WERI-Rb-1 (cell line): ENCODE measurements around the gene GPN1.

Source experiments
- DNase-seq: peaks from one replicate; pipeline ENCODE4 v3.0.0-alpha.2; 2020
- H3K27ac ChIP-seq: fragments of 250-450 bp; sonication (Bioruptor Pico); 2 replicates; pipeline ENCODE4 v1.5.1; 2020; ENCODE audit warnings: mild to moderate bottlenecking, moderate library complexity
- H3K27me3 ChIP-seq: fragments of 250-450 bp; sonication (Bioruptor Pico); 2 replicates; pipeline ENCODE4 v1.5.1; 2021; ENCODE audit warnings: mild to moderate bottlenecking, low read depth, moderate library complexity; ENCODE audit not compliant: insufficient read depth, severe bottlenecking
- H3K36me3 ChIP-seq: fragments of 250-450 bp; sonication (Bioruptor Pico); 2 replicates; pipeline ENCODE4 v1.5.1; 2020; ENCODE audit warnings: mild to moderate bottlenecking, moderate library complexity
- H3K4me3 ChIP-seq: 2 replicates; pipeline ENCODE4 v1.5.1; 2011; ENCODE audit warnings: low read depth, mild to moderate bottlenecking, control low read depth, low read length
- H3K9me3 ChIP-seq: fragments of 250-450 bp; sonication (Bioruptor Pico); 2 replicates; pipeline ENCODE4 v1.5.1; 2021; ENCODE audit warnings: mild to moderate bottlenecking, moderate library complexity; ENCODE audit not compliant: severe bottlenecking
- TF ChIP-seq, protein P1 (sequence below): IDR thresholded peaks from 2 replicates; pipeline ENCODE4 v1.5.1; 2011; ENCODE audit warnings: low read depth, mild to moderate bottlenecking, control low read depth, inconsistent platforms, low read length

Gene GPN1

DNA sequence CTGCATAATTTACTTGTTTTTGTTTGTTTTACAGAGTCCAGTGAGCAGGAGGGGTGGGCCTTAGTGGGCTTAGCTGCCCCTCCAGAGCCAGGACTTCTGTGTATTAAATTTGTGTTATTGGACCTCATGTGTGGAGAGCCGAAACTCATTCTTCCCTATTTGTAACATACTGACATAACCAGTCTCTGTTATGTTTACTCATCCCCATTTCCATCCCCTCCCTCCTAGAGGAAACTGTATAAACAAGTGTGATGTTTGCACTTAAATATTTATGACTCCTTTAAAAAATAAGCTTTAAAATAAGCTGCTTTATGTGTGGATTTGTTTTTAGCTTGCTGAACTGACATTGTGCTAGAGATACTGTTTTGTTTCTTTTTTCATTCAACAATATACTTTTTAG, 32.2 kb upstream of the GPN1 start:
- TF ChIP-seq, protein P1, sequence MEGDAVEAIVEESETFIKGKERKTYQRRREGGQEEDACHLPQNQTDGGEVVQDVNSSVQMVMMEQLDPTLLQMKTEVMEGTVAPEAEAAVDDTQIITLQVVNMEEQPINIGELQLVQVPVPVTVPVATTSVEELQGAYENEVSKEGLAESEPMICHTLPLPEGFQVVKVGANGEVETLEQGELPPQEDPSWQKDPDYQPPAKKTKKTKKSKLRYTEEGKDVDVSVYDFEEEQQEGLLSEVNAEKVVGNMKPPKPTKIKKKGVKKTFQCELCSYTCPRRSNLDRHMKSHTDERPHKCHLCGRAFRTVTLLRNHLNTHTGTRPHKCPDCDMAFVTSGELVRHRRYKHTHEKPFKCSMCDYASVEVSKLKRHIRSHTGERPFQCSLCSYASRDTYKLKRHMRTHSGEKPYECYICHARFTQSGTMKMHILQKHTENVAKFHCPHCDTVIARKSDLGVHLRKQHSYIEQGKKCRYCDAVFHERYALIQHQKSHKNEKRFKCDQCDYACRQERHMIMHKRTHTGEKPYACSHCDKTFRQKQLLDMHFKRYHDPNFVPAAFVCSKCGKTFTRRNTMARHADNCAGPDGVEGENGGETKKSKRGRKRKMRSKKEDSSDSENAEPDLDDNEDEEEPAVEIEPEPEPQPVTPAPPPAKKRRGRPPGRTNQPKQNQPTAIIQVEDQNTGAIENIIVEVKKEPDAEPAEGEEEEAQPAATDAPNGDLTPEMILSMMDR, result no peak

DNA sequence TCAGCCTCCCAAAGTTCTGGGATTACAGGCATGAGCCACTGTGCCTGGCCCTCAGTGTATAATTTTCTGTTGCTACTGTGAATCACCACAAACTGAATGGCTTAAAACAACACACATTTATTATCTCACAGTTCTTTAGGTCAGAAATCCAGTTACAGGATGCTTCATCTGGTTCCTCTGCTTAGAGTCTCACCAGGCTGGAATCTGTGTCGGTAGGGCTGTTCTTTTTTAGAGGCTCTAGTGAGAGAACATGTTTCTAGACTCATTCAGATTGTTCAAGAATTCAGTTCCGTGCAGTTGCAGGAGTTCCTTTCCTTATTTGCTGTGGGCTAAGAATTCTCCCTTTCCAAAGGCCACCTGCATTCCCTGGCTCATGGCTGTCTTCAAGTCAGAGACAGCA, 22.2 kb upstream of the GPN1 start:
- no peaks in the 10 kb centered on the region for H3K9me3 ChIP-seq
- DNase-seq, result no peak
- H3K4me3 ChIP-seq, result no peak overlapping the region
- TF ChIP-seq, protein P1, result no peak
- H3K27me3 ChIP-seq, result no peaks in the 10 kb centered on the region
- H3K27ac ChIP-seq, result no peak overlapping the region
- peaks cover 84% of the 10 kb centered on the region for H3K36me3 ChIP-seq

More for the DNA sequence above, 32.2 kb upstream of the GPN1 start:
- H3K36me3 ChIP-seq, result peaks cover 39% of the 10 kb centered on the region
- H3K9me3 ChIP-seq, result peaks cover 8% of the 10 kb centered on the region
- DNase-seq, result no peak
- H3K27ac ChIP-seq, result no peak overlapping the region
- no peak overlapping the region for H3K4me3 ChIP-seq
- H3K27me3 ChIP-seq, result no peaks in the 10 kb centered on the region

DNA sequence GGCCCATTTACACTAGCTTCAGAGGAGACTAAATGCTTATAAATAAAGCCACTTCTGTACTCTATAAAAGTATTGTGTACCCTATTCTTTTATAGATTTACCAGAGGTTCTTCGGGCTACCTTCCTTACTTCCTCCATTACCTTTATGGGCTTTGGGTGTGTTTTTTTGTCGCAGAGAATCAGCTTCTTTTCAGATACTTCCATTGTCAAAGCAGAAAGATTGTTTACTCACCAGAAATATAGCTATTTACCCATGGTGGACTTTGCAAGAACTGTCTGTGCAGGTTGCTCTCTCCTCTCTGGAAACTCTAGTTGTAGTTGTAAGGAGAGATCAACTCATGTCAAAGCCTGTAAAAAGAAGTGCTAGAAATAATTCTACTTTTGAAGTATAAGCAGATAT, 14.9 kb upstream of the GPN1 start:
- TF ChIP-seq, protein P1, result no peak
- no peaks in the 10 kb centered on the region for H3K27me3 ChIP-seq
- H3K9me3 ChIP-seq, result no peaks in the 10 kb centered on the region
- no peak overlapping the region for H3K27ac ChIP-seq
- DNase-seq, result no peak
- peaks cover 71% of the 10 kb centered on the region for H3K36me3 ChIP-seq
- no peak overlapping the region for H3K4me3 ChIP-seq

DNA sequence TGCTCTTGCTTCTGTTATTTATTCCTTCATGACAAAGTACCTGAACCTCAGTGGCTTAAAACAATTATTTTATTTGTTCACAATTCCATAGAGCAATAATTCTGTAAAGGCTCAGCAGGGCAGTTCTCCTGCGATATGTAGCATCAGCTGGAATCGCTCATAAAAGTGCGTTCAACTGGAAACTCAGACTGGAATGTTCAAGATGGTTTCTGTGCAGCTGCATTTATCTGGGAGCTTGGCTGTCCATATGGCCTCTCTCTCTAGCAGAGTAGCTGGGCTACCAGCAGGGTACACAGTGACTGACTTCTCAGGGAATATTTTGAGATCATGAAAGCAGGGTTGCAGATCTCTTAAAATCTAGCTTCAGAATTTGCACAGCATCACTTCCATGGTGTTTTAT, 13.5 kb upstream of the GPN1 start:
- no peak overlapping the region for H3K27ac ChIP-seq
- TF ChIP-seq, protein P1, result no peak
- H3K4me3 ChIP-seq, result no peak overlapping the region
- peaks cover 67% of the 10 kb centered on the region for H3K36me3 ChIP-seq
- H3K9me3 ChIP-seq, result no peaks in the 10 kb centered on the region
- no peak for DNase-seq
- H3K27me3 ChIP-seq, result no peaks in the 10 kb centered on the region

DNA sequence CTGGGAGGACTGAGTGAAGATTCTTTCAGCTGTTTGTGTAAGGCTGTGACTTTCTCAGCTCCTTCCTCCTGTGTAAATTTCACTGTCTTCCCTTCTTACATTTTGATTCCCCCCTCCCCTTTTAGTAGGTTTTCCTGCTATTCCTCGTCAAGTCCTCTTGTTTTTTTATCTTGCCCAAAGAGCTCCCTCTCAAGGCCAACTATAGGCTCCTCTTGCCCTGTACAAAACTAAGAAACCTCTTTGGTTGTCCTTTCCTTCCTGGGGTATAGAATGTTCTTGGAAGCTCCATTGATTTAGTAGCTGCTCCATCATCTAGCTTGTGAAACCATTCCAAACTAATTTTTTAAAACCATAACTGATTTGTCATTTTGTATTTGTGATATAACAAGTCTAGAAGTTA, 7.3 kb upstream of the GPN1 start:
- Histone ChIP-seq H3K27ac (no peak overlapping the region), H3K36me3 (peaks cover 58% of the 10 kb centered on the region), H3K27me3 (no peaks in the 10 kb centered on the region), H3K4me3 (no peak overlapping the region), H3K9me3 (no peaks in the 10 kb centered on the region)
- TF ChIP-seq, protein P1, result 0 out of 2 replicates have a peak, but pooled peaks have one; percentile 16
- DNase-seq, result no peak

DNA sequence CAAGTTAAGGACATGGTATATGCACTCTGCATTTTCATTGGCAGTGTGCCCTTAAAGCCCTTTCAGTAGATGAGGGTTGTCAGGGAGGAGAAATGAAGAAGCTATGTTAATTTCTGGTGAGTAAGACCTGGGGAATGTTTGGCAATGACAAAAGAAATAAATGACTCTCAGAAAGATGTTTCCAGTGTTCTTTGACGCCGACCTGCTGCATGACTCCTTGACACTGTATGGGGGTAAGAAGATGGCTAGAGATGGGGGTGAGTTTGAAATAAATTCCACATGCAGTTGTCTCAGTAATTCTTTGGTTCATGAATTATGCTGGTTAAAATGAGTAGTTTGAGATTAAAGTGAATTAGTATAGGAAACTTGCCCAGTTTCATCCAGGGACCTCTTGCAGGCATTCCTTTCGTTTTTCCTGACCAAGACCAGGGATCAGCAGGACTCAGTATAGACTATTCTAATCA, 5.9 kb upstream of the GPN1 start:
- TF ChIP-seq, protein P1, result no peak
- no peak for DNase-seq
- no peak overlapping the region for H3K27ac ChIP-seq
- H3K36me3 ChIP-seq, result peaks cover 46% of the 10 kb centered on the region
- no peaks in the 10 kb centered on the region for H3K9me3 ChIP-seq
- no peaks in the 10 kb centered on the region for H3K27me3 ChIP-seq
- H3K4me3 ChIP-seq, result no peak overlapping the region
